H1 (cell line): ENCODE results near the gene FGGY. TPM values are rescaled to one million over a fixed set of nuclear protein-coding genes. Genes with fewer than 3 reads are reported as not detected.

Experiments used
- HDAC2 ChIP-seq, 2 experiments: fragments of 300-600 bp in 1 of 2; sonication (generic) in 1 of 2; IDR thresholded peaks; 2 replicates each; pipeline ENCODE4 v1.6.1; 2011 to 2012; ENCODE audit warnings: low read depth in 2 of 2, low read length in 2 of 2, mild to moderate bottlenecking in 2 of 2, moderate library complexity in 2 of 2, borderline replicate concordance in 1 of 2, inconsistent platforms in 1 of 2
- JUND ChIP-seq: IDR thresholded peaks from 2 replicates; pipeline ENCODE4 v1.6.1; 2011; ENCODE audit warnings: mild to moderate bottlenecking, improper control_type of control experiment, low read length
- KDM1A ChIP-seq: fragments of 200-600, 300-600 bp; sonication (generic); IDR thresholded peaks from 2 replicates; pipeline ENCODE4 v1.7.1; 2016; ENCODE audit warnings: mild to moderate bottlenecking, low read length, borderline replicate concordance
- SAP30 ChIP-seq: fragments of 300-600 bp; sonication (generic); IDR thresholded peaks from 2 replicates; pipeline ENCODE4 v1.7.1; 2012; ENCODE audit warnings: low read length, moderate library complexity, mild to moderate bottlenecking, inconsistent platforms; ENCODE audit not compliant: insufficient read depth, insufficient replicate concordance
- SIN3A ChIP-seq, 2 experiments: IDR thresholded peaks in 1 of 2; conservative IDR thresholded peaks in 1 of 2; 2 replicates each; pipeline ENCODE4 v1.6.1; 2011 to 2012; ENCODE audit warnings: low read length in 2 of 2, improper control_type of control experiment in 1 of 2, low read depth in 1 of 2, mild to moderate bottlenecking in 1 of 2
- SIRT6 ChIP-seq: IDR thresholded peaks from one replicate; pipeline ENCODE4 v1.7.1; 2012; ENCODE audit warnings: low read length, inconsistent platforms
- polyA plus RNA-seq, 7 experiments: library from polyadenylated mRNA; depleted of rRNA in 3 of 7; stranded (reverse) in 5 of 7; unstranded in 2 of 7; fragments of >200 nt in 5 of 7; fragments of 200-250 nt in 2 of 7; gene quantifications; 1 replicate in 5 of 7; 2 replicates in 1 of 7; 4 replicates in 1 of 7; pipeline versions ENCODE4 v1.2.1 to v1.2.3, GENCODE V29; 2011 to 2013; ENCODE audit warnings: missing spikeins in 2 of 7, mixed read lengths in 2 of 7
- total RNA-seq: library from RNA; stranded (reverse); fragmentation: NEBNext Ultra II Directional; extraction: Animal tissue kit (Norgen Biotek cat#: 25700); gene quantifications from 2 replicates; pipeline ENCODE4 v1.2.1, GENCODE V29; 2021
- TF ChIP-seq, protein P1 (sequence below): fragments of 300-600 bp; sonication (generic); IDR thresholded peaks from 2 replicates; pipeline ENCODE4 v1.7.1; 2012; ENCODE audit warnings: low read length, moderate library complexity, mild to moderate bottlenecking, inconsistent platforms; ENCODE audit not compliant: insufficient replicate concordance
- TF ChIP-seq, protein P2 (sequence below): IDR thresholded peaks from 2 replicates; pipeline ENCODE4 v1.6.1; 2011; ENCODE audit warnings: low read length, improper control_type of control experiment

Gene FGGY
- total and polyA plus RNA-seq, 2 of the 8 experiments (the other 6 are each of a cell fraction or from before 2014, with no cell fraction given), result 10.3 to 12.5 TPM

- TF ChIP-seq, protein P1, sequence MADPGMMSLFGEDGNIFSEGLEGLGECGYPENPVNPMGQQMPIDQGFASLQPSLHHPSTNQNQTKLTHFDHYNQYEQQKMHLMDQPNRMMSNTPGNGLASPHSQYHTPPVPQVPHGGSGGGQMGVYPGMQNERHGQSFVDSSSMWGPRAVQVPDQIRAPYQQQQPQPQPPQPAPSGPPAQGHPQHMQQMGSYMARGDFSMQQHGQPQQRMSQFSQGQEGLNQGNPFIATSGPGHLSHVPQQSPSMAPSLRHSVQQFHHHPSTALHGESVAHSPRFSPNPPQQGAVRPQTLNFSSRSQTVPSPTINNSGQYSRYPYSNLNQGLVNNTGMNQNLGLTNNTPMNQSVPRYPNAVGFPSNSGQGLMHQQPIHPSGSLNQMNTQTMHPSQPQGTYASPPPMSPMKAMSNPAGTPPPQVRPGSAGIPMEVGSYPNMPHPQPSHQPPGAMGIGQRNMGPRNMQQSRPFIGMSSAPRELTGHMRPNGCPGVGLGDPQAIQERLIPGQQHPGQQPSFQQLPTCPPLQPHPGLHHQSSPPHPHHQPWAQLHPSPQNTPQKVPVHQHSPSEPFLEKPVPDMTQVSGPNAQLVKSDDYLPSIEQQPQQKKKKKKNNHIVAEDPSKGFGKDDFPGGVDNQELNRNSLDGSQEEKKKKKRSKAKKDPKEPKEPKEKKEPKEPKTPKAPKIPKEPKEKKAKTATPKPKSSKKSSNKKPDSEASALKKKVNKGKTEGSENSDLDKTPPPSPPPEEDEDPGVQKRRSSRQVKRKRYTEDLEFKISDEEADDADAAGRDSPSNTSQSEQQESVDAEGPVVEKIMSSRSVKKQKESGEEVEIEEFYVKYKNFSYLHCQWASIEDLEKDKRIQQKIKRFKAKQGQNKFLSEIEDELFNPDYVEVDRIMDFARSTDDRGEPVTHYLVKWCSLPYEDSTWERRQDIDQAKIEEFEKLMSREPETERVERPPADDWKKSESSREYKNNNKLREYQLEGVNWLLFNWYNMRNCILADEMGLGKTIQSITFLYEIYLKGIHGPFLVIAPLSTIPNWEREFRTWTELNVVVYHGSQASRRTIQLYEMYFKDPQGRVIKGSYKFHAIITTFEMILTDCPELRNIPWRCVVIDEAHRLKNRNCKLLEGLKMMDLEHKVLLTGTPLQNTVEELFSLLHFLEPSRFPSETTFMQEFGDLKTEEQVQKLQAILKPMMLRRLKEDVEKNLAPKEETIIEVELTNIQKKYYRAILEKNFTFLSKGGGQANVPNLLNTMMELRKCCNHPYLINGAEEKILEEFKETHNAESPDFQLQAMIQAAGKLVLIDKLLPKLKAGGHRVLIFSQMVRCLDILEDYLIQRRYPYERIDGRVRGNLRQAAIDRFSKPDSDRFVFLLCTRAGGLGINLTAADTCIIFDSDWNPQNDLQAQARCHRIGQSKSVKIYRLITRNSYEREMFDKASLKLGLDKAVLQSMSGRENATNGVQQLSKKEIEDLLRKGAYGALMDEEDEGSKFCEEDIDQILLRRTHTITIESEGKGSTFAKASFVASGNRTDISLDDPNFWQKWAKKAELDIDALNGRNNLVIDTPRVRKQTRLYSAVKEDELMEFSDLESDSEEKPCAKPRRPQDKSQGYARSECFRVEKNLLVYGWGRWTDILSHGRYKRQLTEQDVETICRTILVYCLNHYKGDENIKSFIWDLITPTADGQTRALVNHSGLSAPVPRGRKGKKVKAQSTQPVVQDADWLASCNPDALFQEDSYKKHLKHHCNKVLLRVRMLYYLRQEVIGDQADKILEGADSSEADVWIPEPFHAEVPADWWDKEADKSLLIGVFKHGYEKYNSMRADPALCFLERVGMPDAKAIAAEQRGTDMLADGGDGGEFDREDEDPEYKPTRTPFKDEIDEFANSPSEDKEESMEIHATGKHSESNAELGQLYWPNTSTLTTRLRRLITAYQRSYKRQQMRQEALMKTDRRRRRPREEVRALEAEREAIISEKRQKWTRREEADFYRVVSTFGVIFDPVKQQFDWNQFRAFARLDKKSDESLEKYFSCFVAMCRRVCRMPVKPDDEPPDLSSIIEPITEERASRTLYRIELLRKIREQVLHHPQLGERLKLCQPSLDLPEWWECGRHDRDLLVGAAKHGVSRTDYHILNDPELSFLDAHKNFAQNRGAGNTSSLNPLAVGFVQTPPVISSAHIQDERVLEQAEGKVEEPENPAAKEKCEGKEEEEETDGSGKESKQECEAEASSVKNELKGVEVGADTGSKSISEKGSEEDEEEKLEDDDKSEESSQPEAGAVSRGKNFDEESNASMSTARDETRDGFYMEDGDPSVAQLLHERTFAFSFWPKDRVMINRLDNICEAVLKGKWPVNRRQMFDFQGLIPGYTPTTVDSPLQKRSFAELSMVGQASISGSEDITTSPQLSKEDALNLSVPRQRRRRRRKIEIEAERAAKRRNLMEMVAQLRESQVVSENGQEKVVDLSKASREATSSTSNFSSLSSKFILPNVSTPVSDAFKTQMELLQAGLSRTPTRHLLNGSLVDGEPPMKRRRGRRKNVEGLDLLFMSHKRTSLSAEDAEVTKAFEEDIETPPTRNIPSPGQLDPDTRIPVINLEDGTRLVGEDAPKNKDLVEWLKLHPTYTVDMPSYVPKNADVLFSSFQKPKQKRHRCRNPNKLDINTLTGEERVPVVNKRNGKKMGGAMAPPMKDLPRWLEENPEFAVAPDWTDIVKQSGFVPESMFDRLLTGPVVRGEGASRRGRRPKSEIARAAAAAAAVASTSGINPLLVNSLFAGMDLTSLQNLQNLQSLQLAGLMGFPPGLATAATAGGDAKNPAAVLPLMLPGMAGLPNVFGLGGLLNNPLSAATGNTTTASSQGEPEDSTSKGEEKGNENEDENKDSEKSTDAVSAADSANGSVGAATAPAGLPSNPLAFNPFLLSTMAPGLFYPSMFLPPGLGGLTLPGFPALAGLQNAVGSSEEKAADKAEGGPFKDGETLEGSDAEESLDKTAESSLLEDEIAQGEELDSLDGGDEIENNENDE, result no peak
- TF ChIP-seq JUND, result no peak
- no peak for TF ChIP-seq SAP30
- TF ChIP-seq KDM1A, result no peak
- TF ChIP-seq, protein P2, sequence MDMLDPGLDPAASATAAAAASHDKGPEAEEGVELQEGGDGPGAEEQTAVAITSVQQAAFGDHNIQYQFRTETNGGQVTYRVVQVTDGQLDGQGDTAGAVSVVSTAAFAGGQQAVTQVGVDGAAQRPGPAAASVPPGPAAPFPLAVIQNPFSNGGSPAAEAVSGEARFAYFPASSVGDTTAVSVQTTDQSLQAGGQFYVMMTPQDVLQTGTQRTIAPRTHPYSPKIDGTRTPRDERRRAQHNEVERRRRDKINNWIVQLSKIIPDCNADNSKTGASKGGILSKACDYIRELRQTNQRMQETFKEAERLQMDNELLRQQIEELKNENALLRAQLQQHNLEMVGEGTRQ, result no peak
- TF ChIP-seq SIN3A (conservative IDR thresholded peaks at IDR 0.05 in 1 of 2, IDR thresholded peaks at IDR 0.05 in 1 of 2; ENCODE audit: low read depth in 1 of 2, low read length in 2 of 2), result no peak
- TF ChIP-seq SIRT6, result no peak
- no peak for TF ChIP-seq HDAC2 (IDR thresholded peaks at IDR 0.05; ENCODE audit: borderline replicate concordance in 1 of 2, low read depth in 2 of 2, low read length in 2 of 2)
Observed at GRCh38 chr1:59763418-59763817, 466.5 kb downstream of the FGGY start (continued).
